Progenitor cell of endocrine pancreas (in vitro differentiated cells): ENCODE data around the gene BAZ2B. TPM values are rescaled to one million over a fixed set of nuclear protein-coding genes. Genes with fewer than 3 reads are reported as not detected.

Experiments used
- DNase-seq: peaks from one replicate; pipeline ENCODE4 v3.0.0; 2021; ENCODE audit warnings: low spot score; ENCODE audit not compliant: unreplicated experiment
- H3K27ac Mint-ChIP-seq: 2 replicates; pipeline ENCODE4 v1.8.0; 2021; ENCODE audit warnings: mild to moderate bottlenecking, moderate library complexity, mixed read lengths
- H3K27me3 Mint-ChIP-seq: 2 replicates; pipeline ENCODE4 v1.8.0; 2021; ENCODE audit warnings: mixed read lengths
- H3K36me3 Mint-ChIP-seq: 2 replicates; pipeline ENCODE4 v1.8.0; 2022; ENCODE audit warnings: mixed read lengths; ENCODE audit not compliant: insufficient read depth
- H3K4me1 Mint-ChIP-seq: 2 replicates; pipeline ENCODE4 v1.8.0; 2021; ENCODE audit warnings: low read depth, mixed read lengths
- H3K4me3 Mint-ChIP-seq: 2 replicates; pipeline ENCODE4 v1.8.0; 2021; ENCODE audit warnings: low read depth, mild to moderate bottlenecking, moderate library complexity, mixed read lengths
- H3K9me3 Mint-ChIP-seq: 2 replicates; pipeline ENCODE4 v1.8.0; 2021; ENCODE audit warnings: low read depth, mixed read lengths
- total RNA-seq: library from RNA; stranded (reverse); gene quantifications from 2 replicates; pipeline ENCODE4 v1.2.1, GENCODE V29; 2021
- TF ChIP-seq, protein P1 (sequence below): fragments of 200-600 bp; sonication (generic); IDR thresholded peaks from one replicate; pipeline ENCODE4 v1.5.0; 2021; ENCODE audit warnings: antibody characterized with exemption, mild to moderate bottlenecking; ENCODE audit not compliant: unreplicated experiment

Gene BAZ2B
- total RNA-seq, 1 donor from 2014 or later = 155 TPM

DNA sequence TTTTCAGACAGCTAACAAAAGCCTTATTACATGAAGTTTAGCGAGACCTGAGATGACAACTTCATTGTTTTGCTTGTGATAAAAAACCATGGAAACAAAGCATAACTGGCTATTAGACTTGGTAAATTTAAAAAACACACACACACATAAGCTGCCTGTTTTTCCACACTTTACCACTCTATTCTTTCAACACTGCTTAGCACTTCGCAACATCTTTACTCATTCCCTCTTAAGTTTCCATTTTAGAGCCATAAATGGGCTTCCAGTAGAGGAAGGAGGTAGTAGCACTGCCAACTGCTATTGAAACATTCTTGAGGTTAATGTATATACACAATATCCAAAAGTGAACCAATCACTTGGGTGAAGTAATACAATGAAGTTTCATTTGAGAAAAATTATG is 54.1 kb downstream of the BAZ2B start:
- DNase-seq = no peak
- no peak overlapping the region for H3K4me3 Mint-ChIP-seq
- H3K27me3 Mint-ChIP-seq = no peaks in the 10 kb centered on the region
- peaks cover 8% of the 10 kb centered on the region for H3K4me1 Mint-ChIP-seq
- H3K9me3 Mint-ChIP-seq = no peaks in the 10 kb centered on the region
- TF ChIP-seq, protein P1, sequence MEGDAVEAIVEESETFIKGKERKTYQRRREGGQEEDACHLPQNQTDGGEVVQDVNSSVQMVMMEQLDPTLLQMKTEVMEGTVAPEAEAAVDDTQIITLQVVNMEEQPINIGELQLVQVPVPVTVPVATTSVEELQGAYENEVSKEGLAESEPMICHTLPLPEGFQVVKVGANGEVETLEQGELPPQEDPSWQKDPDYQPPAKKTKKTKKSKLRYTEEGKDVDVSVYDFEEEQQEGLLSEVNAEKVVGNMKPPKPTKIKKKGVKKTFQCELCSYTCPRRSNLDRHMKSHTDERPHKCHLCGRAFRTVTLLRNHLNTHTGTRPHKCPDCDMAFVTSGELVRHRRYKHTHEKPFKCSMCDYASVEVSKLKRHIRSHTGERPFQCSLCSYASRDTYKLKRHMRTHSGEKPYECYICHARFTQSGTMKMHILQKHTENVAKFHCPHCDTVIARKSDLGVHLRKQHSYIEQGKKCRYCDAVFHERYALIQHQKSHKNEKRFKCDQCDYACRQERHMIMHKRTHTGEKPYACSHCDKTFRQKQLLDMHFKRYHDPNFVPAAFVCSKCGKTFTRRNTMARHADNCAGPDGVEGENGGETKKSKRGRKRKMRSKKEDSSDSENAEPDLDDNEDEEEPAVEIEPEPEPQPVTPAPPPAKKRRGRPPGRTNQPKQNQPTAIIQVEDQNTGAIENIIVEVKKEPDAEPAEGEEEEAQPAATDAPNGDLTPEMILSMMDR = no peak
- peaks cover 19% of the 10 kb centered on the region for H3K36me3 Mint-ChIP-seq
- no peak overlapping the region for H3K27ac Mint-ChIP-seq

DNA sequence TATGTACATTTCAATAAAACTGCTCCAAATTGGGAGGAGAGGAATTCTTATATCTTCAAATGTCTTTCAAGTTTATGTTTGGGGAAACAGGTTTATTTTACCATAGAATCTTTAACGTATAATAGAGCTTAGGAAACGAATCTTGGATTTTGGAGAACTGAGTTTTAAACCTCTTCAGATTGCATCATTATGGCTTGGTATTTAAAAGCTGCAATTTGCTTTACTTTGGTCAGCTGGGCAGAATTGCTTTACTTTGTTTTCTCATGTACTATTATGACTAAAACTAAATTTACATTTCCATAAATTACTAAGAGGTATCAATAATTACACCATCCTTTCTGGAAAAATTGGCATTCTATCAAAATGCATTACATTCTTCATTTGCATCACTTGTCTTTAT is 54.6 kb downstream of the BAZ2B start:
- TF ChIP-seq, protein P1 = no peak
- no peaks in the 10 kb centered on the region for H3K27me3 Mint-ChIP-seq
- no peak overlapping the region for H3K4me3 Mint-ChIP-seq
- H3K36me3 Mint-ChIP-seq = peaks cover 19% of the 10 kb centered on the region
- H3K27ac Mint-ChIP-seq = no peak overlapping the region
- no peak for DNase-seq
- peaks cover 9% of the 10 kb centered on the region for H3K4me1 Mint-ChIP-seq
- no peaks in the 10 kb centered on the region for H3K9me3 Mint-ChIP-seq

DNA sequence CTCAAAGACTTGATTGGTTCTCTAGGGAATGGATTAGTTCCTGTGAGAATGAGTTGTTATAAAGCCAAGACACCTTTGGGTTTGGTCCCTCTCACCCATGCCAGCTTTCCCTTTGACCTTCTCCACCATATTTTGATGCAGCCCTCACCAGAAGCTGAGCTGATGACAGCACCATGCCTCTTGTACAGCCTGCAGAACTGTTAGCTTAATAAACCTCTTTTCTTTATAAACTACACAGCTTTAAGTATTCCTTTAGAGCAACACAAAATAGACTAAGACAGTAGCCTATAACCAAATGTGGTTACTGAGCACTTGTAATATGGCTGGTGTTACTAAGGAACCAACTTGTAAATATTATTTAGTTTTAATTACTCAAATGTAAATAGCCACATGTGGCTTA is 55.1 kb downstream of the BAZ2B start:
- Mint-ChIP-seq H3K4me3 (no peak overlapping the region), H3K27me3 (no peaks in the 10 kb centered on the region), H3K4me1 (peaks cover 9% of the 10 kb centered on the region), H3K27ac (peak overlapping the region; percentile 67), H3K36me3 (peaks cover 15% of the 10 kb centered on the region), H3K9me3 (no peaks in the 10 kb centered on the region)
- TF ChIP-seq, protein P1 = no peak
- no peak for DNase-seq

DNA sequence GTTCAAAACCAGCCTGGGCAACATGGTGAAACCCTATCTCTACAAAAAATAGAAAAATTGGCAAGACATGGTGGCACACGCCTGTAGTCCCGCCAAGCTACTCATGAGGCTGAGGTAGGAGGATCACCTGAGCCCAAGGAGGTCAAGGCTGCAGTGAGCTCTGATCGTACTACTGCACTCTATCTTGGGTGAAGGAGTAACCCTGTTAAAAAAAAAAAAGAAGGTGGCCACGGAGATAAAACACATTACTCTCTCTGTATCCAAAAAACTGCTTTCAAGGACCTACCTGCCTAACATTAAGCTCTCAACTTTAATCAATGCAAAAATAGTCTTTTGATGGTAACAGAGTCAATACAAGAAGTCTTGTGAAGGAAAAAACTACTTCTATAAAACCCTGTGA is 57.3 kb downstream of the BAZ2B start:
- TF ChIP-seq, protein P1 = no peak

DNA sequence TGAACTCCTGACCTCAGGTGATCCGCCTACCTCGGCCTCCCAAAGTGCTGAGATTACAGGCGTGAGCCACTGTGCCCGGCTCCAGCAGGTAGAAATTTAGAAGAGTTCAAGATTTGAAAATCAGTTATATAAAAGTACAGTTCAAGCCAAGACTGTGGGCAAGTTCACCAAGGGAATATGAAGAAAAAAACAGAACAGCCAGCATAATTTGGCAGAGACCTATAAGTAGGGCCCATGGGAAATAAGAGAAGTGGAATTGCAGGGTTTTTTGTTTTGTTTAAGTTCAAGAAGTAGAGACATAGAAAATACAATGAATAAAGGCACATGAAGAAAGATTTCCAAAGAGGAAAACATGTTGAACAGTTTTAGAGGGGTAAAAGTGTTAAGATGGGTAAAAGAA is 57.9 kb downstream of the BAZ2B start:
- H3K27ac Mint-ChIP-seq = no peak overlapping the region
- TF ChIP-seq, protein P1 = no peak
- no peak for DNase-seq
- H3K9me3 Mint-ChIP-seq = no peaks in the 10 kb centered on the region
- H3K27me3 Mint-ChIP-seq = no peaks in the 10 kb centered on the region
- H3K4me1 Mint-ChIP-seq = peaks cover 4% of the 10 kb centered on the region
- H3K4me3 Mint-ChIP-seq = no peak overlapping the region
- peaks cover 2% of the 10 kb centered on the region for H3K36me3 Mint-ChIP-seq

More for the DNA sequence above, 57.3 kb downstream of the BAZ2B start:
- no peak overlapping the region for H3K27ac Mint-ChIP-seq
- H3K4me3 Mint-ChIP-seq = no peak overlapping the region
- H3K27me3 Mint-ChIP-seq = no peaks in the 10 kb centered on the region
- no peaks in the 10 kb centered on the region for H3K9me3 Mint-ChIP-seq
- DNase-seq = no peak
- H3K36me3 Mint-ChIP-seq = peaks cover 3% of the 10 kb centered on the region
- H3K4me1 Mint-ChIP-seq = peaks cover 4% of the 10 kb centered on the region
